ENCODE results near the gene IGFBP5. TPM values are rescaled to one million over a fixed set of nuclear protein-coding genes. Genes with fewer than 3 reads are reported as not detected.
A peak's percentile ranks its signal among the peaks of the same experiment; 100 is the strongest.

IGFBP5 gene
- polyA plus RNA-seq, 1 experiment = 3,867 TPM

DNA sequence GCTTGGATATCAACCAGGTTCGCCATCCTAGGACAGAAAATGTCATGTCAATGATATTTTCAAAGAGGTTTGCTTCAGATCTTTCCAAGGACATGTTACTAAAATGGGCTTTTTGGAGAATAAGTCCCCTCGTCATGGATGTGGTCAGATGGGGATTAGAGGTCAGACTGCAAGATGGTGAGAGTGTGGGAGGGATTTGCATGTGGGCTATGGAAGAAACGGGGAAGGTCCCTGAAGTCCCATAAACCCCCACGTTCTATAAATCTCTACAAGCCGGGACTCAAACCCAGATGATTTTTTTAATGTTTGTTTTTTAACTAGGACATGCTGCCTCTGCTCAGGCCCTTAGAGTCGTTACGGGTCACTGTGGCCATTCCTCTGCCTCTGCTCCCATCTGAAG, 37.7 kb upstream of the IGFBP5 start:
- CTCF ChIA-PET = no interaction called here
- Histone ChIP-seq H3K27me3 (ENCODE audit: control insufficient read depth, insufficient read depth, low read length) (peaks cover 9% of the 10 kb centered on the region), H3K27ac (ENCODE audit: low read depth, low read length) (no peak overlapping the region), H3K9me3 (ENCODE audit: control insufficient read depth, insufficient read depth, low read length) (no peaks in the 10 kb centered on the region), H3K4me3 (ENCODE audit: low read depth, low read length) (no peak overlapping the region)
- POLR2A ChIA-PET = no interaction called here
- no peak for DNase-seq (ENCODE audit: low read depth, low spot score)
- TF ChIP-seq, protein P1, sequence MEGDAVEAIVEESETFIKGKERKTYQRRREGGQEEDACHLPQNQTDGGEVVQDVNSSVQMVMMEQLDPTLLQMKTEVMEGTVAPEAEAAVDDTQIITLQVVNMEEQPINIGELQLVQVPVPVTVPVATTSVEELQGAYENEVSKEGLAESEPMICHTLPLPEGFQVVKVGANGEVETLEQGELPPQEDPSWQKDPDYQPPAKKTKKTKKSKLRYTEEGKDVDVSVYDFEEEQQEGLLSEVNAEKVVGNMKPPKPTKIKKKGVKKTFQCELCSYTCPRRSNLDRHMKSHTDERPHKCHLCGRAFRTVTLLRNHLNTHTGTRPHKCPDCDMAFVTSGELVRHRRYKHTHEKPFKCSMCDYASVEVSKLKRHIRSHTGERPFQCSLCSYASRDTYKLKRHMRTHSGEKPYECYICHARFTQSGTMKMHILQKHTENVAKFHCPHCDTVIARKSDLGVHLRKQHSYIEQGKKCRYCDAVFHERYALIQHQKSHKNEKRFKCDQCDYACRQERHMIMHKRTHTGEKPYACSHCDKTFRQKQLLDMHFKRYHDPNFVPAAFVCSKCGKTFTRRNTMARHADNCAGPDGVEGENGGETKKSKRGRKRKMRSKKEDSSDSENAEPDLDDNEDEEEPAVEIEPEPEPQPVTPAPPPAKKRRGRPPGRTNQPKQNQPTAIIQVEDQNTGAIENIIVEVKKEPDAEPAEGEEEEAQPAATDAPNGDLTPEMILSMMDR (IDR thresholded peaks at IDR 0.05; ENCODE audit: low read depth, low read length) = no peak

DNA sequence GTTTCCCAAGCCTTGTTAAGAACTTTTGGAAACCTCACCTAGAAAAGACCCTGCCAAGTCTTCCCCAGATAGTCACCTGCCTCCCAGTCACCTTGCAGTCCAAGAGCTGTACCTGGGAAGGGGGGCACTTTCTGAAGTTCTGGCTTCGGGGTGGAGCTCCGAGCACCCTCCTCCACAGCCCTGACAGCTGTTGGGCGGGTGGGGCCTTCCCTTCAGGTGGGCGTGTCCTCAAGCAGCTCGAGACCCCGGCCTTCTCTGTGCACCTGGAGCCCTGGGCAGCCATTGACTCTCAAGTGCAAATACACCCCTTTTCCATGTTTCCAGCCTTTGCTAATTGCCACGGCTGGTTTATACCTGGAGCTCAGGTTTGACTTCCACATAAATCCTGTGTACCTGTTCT, 37.0 kb upstream of the IGFBP5 start:
- ChIA-PET CTCF (no interaction called here), POLR2A (no interaction called here)
- TF ChIP-seq, protein P1 (IDR thresholded peaks at IDR 0.05; ENCODE audit: low read depth, low read length) = no peak
- no peak for DNase-seq (ENCODE audit: low read depth, low spot score)
- H3K27ac ChIP-seq (ENCODE audit: low read depth, low read length) = no peak overlapping the region
- no peaks in the 10 kb centered on the region for H3K9me3 ChIP-seq (ENCODE audit: control insufficient read depth, insufficient read depth, low read length)
- H3K27me3 ChIP-seq (ENCODE audit: control insufficient read depth, insufficient read depth, low read length) = peaks cover 9% of the 10 kb centered on the region
- H3K4me3 ChIP-seq (ENCODE audit: low read depth, low read length) = no peak overlapping the region

DNA sequence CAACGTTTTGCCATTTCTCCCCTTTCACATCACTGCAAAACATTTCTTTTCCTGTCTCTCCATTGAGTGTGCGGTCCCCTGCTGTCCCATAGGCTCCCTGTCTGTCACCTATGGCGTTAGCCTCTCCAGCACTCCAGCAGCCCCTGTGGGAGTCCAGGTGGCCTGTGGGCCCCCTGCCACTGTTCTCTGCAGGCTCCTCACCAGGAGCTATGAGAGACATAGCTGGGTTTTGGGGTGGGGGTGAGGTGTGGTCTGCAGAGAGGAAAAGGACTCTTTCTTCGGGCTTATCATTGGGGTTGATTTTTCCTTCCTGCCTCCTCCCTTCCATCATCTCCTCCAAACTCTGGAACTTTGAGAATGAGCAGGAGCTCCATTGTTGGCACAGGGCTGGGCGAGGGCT, 36.1 kb upstream of the IGFBP5 start:
- DNase-seq (ENCODE audit: low read depth, low spot score) = no peak
- TF ChIP-seq, protein P1 (IDR thresholded peaks at IDR 0.05; ENCODE audit: low read depth, low read length) = no peak
- Histone ChIP-seq H3K9me3 (ENCODE audit: control insufficient read depth, insufficient read depth, low read length) (no peaks in the 10 kb centered on the region), H3K27me3 (ENCODE audit: control insufficient read depth, insufficient read depth, low read length) (peaks cover 9% of the 10 kb centered on the region), H3K27ac (ENCODE audit: low read depth, low read length) (no peak overlapping the region), H3K4me3 (ENCODE audit: low read depth, low read length) (no peak overlapping the region)
- ChIA-PET CTCF (no interaction called here), POLR2A (no interaction called here)

DNA sequence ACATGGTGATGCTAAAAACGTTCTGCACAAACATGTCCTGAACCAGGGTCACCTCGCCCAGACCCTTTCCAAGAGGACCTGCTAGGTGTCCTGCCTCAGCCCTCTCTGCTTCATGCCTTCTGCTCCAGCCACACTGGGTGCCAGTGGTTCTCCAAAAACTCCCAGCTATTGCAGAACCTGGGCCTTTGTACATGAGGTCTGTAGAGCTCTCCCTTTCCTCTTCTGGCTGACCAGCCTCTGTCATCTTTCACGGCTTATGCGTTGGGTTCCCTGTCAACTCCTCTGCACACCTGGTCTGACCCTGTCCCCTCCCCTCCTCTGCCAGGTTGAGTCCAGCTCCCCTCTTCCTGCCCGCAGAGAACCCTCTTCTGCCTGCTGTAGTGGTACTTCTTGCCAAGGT, 35.5 kb upstream of the IGFBP5 start:
- ChIA-PET POLR2A (no interaction called here), CTCF (no interaction called here)
- TF ChIP-seq, protein P1 (IDR thresholded peaks at IDR 0.05; ENCODE audit: low read depth, low read length) = no peak
- H3K4me3 ChIP-seq (ENCODE audit: low read depth, low read length) = no peak overlapping the region
- no peak overlapping the region for H3K27ac ChIP-seq (ENCODE audit: low read depth, low read length)
- H3K27me3 ChIP-seq (ENCODE audit: control insufficient read depth, insufficient read depth, low read length) = peaks cover 9% of the 10 kb centered on the region
- H3K9me3 ChIP-seq (ENCODE audit: control insufficient read depth, insufficient read depth, low read length) = no peaks in the 10 kb centered on the region
- DNase-seq (ENCODE audit: low read depth, low spot score) = no peak

DNA sequence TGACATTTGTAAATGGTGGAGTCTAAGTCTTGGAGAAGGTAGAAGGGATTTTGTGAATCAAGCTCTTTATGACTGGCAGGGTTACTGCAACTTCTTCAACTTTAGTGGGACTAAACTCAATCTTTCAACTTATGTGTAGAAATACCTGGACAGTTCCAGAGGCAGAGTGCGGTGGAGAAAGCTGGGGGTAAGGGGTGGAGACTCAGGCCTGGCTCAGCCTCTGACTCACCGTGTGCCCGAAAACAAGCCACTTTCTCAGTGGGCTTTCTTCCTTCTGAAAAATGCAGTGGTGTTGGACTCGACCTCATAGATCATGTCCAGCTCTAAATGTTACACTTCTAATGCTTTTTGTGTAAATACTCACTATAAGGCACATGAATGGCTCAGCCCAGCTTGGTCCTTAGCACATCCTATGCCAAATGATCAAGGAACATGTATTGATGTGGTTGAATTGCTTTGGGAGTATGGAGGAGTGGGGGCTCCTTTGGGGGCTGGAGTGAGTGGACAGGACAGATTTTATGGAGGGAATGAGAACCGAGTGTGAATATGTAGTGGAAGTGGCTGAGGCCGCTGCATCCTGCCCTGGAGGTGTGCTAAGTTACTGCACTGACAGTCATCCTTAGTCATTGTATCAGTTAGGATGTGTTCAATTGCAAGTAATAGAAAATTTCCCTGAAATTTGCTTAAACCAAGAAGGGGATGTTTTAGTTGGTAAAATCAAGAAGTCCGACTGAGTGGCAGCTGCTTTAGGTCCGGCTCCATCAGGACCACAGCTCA, 32.2 kb upstream of the IGFBP5 start:
- DNase-seq (ENCODE audit: low read depth, low spot score) = no peak
- POLR2A ChIA-PET = no interaction called here
- H3K9me3 ChIP-seq (ENCODE audit: control insufficient read depth, insufficient read depth, low read length) = no peaks in the 10 kb centered on the region
- peaks cover 9% of the 10 kb centered on the region for H3K27me3 ChIP-seq (ENCODE audit: control insufficient read depth, insufficient read depth, low read length)
- H3K4me3 ChIP-seq (ENCODE audit: low read depth, low read length) = no peak overlapping the region
- TF ChIP-seq, protein P1 (IDR thresholded peaks at IDR 0.05; ENCODE audit: low read depth, low read length) = peak; percentile 16; the same call in 1 of the 2 replicates
- no peak overlapping the region for H3K27ac ChIP-seq (ENCODE audit: low read depth, low read length)
- CTCF ChIA-PET = interaction anchor here (0.6 kb wide), 1 partner anchor 14 kb away, joined by 3 read pairs; no protein-coding TSS in a partner anchor
